Nephron progenitor cell (in vitro differentiated cells): Measurements from ENCODE around the gene GCHFR.
A peak's percentile ranks its signal among the peaks of the same experiment; 100 is the strongest.

Source experiments
- DNase-seq: peaks from one replicate; pipeline ENCODE4 v3.0.0; 2021
- H3K27ac Mint-ChIP-seq: 2 replicates; pipeline ENCODE4 v1.8.0; 2021; ENCODE audit warnings: mild to moderate bottlenecking, moderate library complexity, mixed read lengths
- H3K27me3 Mint-ChIP-seq: 2 replicates; pipeline ENCODE4 v1.8.0; 2021; ENCODE audit warnings: mild to moderate bottlenecking, low read depth, mixed read lengths; ENCODE audit not compliant: poor library complexity
- H3K36me3 Mint-ChIP-seq: 2 replicates; pipeline ENCODE4 v1.8.0; 2021; ENCODE audit warnings: low read depth, mixed read lengths
- H3K4me1 Mint-ChIP-seq: 2 replicates; pipeline ENCODE4 v1.8.0; 2021; ENCODE audit warnings: mixed read lengths
- H3K4me3 Mint-ChIP-seq: 2 replicates; pipeline ENCODE4 v1.8.0; 2021; ENCODE audit warnings: mild to moderate bottlenecking, moderate library complexity, mixed read lengths
- H3K9me3 Mint-ChIP-seq: 2 replicates; pipeline ENCODE4 v1.8.0; 2021; ENCODE audit warnings: mild to moderate bottlenecking, moderate library complexity, mixed read lengths
- TF ChIP-seq, protein P1 (sequence below): fragments of 200-600 bp; sonication (generic); IDR thresholded peaks from 2 replicates; pipeline ENCODE4 v1.5.0; 2021; ENCODE audit warnings: antibody characterized with exemption

GCHFR gene

DNA sequence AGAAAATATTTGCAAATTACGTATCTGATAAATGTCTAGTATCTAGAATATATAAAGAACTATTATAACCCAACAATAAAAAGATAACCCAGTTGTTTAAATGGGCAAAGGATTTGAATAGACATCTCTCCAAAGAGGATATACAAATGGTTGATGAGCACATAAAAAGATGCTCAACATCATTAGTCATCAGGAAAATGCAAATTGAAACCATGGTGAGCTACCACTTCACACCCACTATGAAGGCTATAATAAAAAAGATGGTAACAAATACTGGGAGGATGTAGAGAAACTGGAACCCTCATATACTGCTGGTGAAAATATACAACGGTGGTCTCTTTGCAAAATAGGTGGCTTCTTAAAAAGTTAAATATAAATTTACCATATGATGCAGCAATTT is 40.9 kb upstream of the GCHFR start:
- no peaks in the 10 kb centered on the region for H3K9me3 Mint-ChIP-seq
- no peaks in the 10 kb centered on the region for H3K4me1 Mint-ChIP-seq
- no peak overlapping the region for H3K27ac Mint-ChIP-seq
- H3K36me3 Mint-ChIP-seq = peaks cover 13% of the 10 kb centered on the region
- H3K27me3 Mint-ChIP-seq = no peaks in the 10 kb centered on the region
- no peak for DNase-seq
- TF ChIP-seq, protein P1, sequence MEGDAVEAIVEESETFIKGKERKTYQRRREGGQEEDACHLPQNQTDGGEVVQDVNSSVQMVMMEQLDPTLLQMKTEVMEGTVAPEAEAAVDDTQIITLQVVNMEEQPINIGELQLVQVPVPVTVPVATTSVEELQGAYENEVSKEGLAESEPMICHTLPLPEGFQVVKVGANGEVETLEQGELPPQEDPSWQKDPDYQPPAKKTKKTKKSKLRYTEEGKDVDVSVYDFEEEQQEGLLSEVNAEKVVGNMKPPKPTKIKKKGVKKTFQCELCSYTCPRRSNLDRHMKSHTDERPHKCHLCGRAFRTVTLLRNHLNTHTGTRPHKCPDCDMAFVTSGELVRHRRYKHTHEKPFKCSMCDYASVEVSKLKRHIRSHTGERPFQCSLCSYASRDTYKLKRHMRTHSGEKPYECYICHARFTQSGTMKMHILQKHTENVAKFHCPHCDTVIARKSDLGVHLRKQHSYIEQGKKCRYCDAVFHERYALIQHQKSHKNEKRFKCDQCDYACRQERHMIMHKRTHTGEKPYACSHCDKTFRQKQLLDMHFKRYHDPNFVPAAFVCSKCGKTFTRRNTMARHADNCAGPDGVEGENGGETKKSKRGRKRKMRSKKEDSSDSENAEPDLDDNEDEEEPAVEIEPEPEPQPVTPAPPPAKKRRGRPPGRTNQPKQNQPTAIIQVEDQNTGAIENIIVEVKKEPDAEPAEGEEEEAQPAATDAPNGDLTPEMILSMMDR = no peak
- no peak overlapping the region for H3K4me3 Mint-ChIP-seq

DNA sequence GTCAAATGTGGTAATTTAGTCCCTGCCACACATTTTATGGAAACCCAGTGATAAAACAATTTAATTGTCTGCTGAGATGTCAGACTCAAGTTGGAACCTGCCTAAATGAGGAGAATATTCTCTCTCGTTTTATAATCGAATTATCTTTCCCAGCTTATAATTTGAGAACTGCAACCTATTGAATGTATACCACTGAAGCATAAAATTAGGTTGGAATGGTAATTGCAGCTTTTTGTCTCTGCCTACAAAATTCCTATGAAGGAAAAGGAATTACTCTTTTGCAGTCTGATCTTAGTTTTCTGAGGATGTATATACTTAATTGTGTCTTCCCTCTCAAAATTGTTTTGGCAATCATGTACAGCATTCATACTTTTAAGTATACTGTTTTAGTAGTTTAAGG is 39.9 kb upstream of the GCHFR start:
- H3K4me1 Mint-ChIP-seq = no peaks in the 10 kb centered on the region
- H3K4me3 Mint-ChIP-seq = no peak overlapping the region
- no peak for DNase-seq
- no peaks in the 10 kb centered on the region for H3K9me3 Mint-ChIP-seq
- no peak overlapping the region for H3K27ac Mint-ChIP-seq
- peaks cover 14% of the 10 kb centered on the region for H3K36me3 Mint-ChIP-seq
- TF ChIP-seq, protein P1 = no peak
- no peaks in the 10 kb centered on the region for H3K27me3 Mint-ChIP-seq

DNA sequence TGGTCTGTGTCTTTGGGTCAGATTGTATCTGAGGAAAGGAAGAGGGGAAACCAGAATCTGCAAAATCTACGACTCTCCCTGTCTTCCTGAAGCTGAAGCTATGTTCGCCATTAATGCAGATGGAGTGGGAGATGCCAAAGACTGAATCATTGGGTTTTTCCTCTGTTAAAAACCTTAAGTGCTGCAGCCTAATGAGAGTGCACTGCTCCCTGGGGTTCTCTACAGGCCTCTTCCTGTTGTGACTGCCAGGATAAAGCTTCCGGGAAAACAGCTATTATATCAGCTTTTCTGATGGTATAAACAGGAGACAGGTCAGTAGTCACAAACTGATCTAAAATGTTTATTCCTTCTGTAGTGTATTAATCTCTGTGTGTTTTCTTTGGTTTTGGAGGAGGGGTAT is 32.8 kb upstream of the GCHFR start:
- peaks cover 61% of the 10 kb centered on the region for H3K36me3 Mint-ChIP-seq

DNA sequence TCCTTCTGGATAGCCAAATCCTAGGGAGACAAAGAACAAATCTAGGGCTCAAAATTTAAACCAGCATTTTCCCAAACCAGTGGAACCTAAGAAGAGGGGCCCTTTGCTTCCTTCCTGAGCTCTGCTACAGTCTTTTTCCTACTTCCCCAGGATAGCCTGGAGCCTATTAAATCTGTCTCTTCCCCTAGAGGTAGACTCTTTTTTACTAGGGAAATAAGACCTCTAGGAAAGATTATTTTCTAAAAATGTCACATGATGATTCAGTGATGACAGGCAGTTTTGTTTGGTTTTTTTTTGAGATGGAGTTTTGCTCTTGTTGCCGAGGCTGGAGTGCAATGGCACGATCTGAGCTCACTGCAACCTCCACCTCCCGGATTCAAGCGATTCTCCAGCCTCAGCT is 27.3 kb upstream of the GCHFR start:
- peak overlapping the region; percentile 98 for H3K27ac Mint-ChIP-seq

More for the DNA sequence above, 32.8 kb upstream of the GCHFR start:
- TF ChIP-seq, protein P1 = no peak
- Mint-ChIP-seq H3K27me3 (no peaks in the 10 kb centered on the region), H3K4me3 (no peak overlapping the region), H3K27ac (peak overlapping the region; percentile 74), H3K9me3 (no peaks in the 10 kb centered on the region), H3K4me1 (peaks cover 3% of the 10 kb centered on the region)
- DNase-seq = no peak

DNA sequence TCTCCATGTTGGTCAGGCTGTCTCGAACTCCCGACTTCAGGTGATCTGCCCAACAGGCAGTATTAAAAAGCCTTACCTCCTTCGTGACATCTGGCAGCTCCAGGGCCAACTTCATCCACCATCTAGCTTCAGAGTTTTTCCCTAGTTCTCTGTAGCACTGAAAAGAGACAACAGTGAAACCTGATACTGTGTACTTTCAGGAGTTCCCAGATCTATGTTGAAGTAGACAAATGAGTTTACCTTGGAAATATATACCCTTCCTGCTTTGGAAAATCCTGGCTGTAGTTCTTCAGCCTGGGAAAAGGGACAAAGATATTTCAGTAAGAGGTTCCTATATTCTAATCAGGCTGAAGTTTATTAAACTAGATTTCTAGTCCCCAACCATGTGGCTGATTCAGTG is 26.8 kb upstream of the GCHFR start:
- Mint-ChIP-seq H3K9me3 (no peaks in the 10 kb centered on the region), H3K4me3 (peak overlapping the region; percentile 21), H3K27me3 (no peaks in the 10 kb centered on the region), H3K27ac (peak overlapping the region; percentile 98), H3K4me1 (peaks cover 21% of the 10 kb centered on the region), H3K36me3 (peaks cover 37% of the 10 kb centered on the region)
- DNase-seq = no peak
- TF ChIP-seq, protein P1 = no peak

More for the DNA sequence above, 27.3 kb upstream of the GCHFR start:
- Mint-ChIP-seq H3K9me3 (no peaks in the 10 kb centered on the region), H3K27me3 (no peaks in the 10 kb centered on the region), H3K4me3 (no peak overlapping the region), H3K36me3 (peaks cover 42% of the 10 kb centered on the region), H3K4me1 (peaks cover 21% of the 10 kb centered on the region)
- TF ChIP-seq, protein P1 = no peak
- DNase-seq = no peak

DNA sequence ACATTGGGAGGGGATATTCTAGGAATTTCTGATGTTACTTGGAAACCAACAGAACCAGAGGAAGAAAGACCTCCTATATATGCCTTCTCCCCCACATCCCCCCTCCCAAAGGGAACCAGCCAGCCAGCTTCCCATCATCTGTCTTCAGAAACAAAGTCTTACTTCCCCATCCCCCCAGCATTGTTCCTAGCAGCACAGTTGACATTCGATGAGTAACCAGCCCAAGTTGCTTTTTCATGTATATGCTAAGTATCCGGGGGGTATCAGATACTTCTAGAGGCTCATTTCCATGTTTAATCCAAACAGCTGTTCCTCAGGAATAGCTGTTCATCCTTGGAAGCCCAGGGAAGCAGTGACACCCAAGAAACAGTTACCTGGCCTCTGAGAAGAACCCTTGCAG is 24.8 kb upstream of the GCHFR start:
- Mint-ChIP-seq H3K9me3 (no peaks in the 10 kb centered on the region), H3K4me3 (no peak overlapping the region), H3K4me1 (peaks cover 24% of the 10 kb centered on the region), H3K27ac (peak overlapping the region; percentile 88), H3K27me3 (peaks cover 5% of the 10 kb centered on the region), H3K36me3 (peaks cover 37% of the 10 kb centered on the region)
- DNase-seq = no peak
- TF ChIP-seq, protein P1 = no peak
